Heart left ventricle (tissue), 16 donors: ENCODE measurements around the gene CTXN3. TPM values are rescaled to one million over a fixed set of nuclear protein-coding genes. Genes with fewer than 3 reads are reported as not detected.

Experiments used
- ATAC-seq, 4 donors: fragments of 200-7000 bp; cut with Tn5 transposase; one replicate each; pipeline ENCODE4 v1.9.1; 2020 to 2022; ENCODE audit warnings: moderate library complexity in 4 of 4, mild to moderate bottlenecking in 3 of 4, moderate number of reproducible peaks in 1 of 4
- DNase-seq, 5 donors: peaks; one replicate each; pipeline ENCODE4 v3.0.0-alpha.2; 2020
- H3K27ac ChIP-seq, 12 donors: fragments of 200-600 bp; sonication (generic) in 4 of 12; one replicate each; pipeline versions ENCODE4 v1.5.0 to v1.8.0; 2016 to 2022; ENCODE audit warnings: mild to moderate bottlenecking in 2 of 12
- H3K27me3 ChIP-seq, 9 donors: fragments of 200-600 bp; sonication (generic) in 2 of 9; one replicate each; pipeline versions ENCODE4 v1.5.1 to v1.8.0; 2016 to 2022; ENCODE audit warnings: mild to moderate bottlenecking in 3 of 9
- H3K36me3 ChIP-seq, 9 donors: fragments of 200-600 bp; sonication (generic) in 2 of 9; one replicate each; pipeline versions ENCODE4 v1.5.0 to v1.8.0; 2018 to 2022; ENCODE audit warnings: mild to moderate bottlenecking in 2 of 9
- H3K4me1 ChIP-seq, 12 donors: fragments of 200-600 bp; sonication (generic) in 4 of 12; one replicate each; pipeline versions ENCODE4 v1.5.0 to v1.8.0; 2016 to 2022; ENCODE audit warnings: mild to moderate bottlenecking in 3 of 12
- H3K4me3 ChIP-seq, 12 donors: fragments of 200-600 bp; sonication (generic) in 4 of 12; one replicate each; pipeline versions ENCODE4 v1.5.0 to v1.8.0; 2017 to 2022; ENCODE audit warnings: mild to moderate bottlenecking in 9 of 12, moderate library complexity in 4 of 12
- H3K9me3 ChIP-seq, 12 donors: fragments of 200-600 bp; sonication (generic) in 4 of 12; one replicate each; pipeline versions ENCODE4 v1.5.0 to v1.8.0; 2016 to 2022; ENCODE audit warnings: mild to moderate bottlenecking in 1 of 12
- CTCF ChIP-seq, 12 donors: fragments of 200-600 bp; sonication (generic) in 4 of 12; IDR thresholded peaks; one replicate each; pipeline versions ENCODE4 v1.5.0 to v1.8.0; 2018 to 2022; ENCODE audit warnings: antibody characterized with exemption in 12 of 12, mild to moderate bottlenecking in 5 of 12
- POLR2A ChIP-seq, 2 donors: fragments of 450-650 bp; IDR thresholded peaks; one replicate each; pipeline ENCODE4 v1.6.1; 2017; ENCODE audit warnings: antibody characterized with exemption in 2 of 2, mild to moderate bottlenecking in 2 of 2, moderate library complexity in 2 of 2
- WGBS, 4 donors: extraction: QIAGEN DNeasy Blood & Tissue Kit in 2 of 4; methylation state at CpG; one replicate each; pipeline versions ENCODE4 v1.1.5 to v1.1.7; 2013 to 2018; 5-methylcytosine and 5-hydroxymethylcytosine counted together
- intact Hi-C, 10 donors: fragments of 100-400 bp; cut with DNase I; formaldehyde crosslinking; loops; one replicate each; pipeline versions ENCODE4 v1.11.1 to v1.14.2; 2022
- polyA plus RNA-seq, 2 donors: library from polyadenylated mRNA; stranded (reverse); fragments of 200-250 nt; gene quantifications; one replicate each; pipeline ENCODE4 v1.2.3, GENCODE V29; 2013
- total RNA-seq, 9 donors: library from RNA; depleted of rRNA in 2 of 9; stranded (reverse); fragments of >200 nt in 2 of 9; fragmentation: NEBNext Ultra II Directional in 3 of 9; extraction: Animal tissue kit (Norgen Biotek cat#: 25700) in 3 of 9; gene quantifications; one replicate each; pipeline versions ENCODE4 v1.1.0 to v1.2.4, GENCODE V29; 2016 to 2023
- donor health status: ischemic (EF 13 %, LVEDD 7.1; RV severe dilation, severe dysfunction).
- donor health status: healthy with polysubstance abuse.
- donor health status: DM: no; HTN: yes; CAD: no.
- donor health status: DM: no; HTN: no; CAD: no.
- donor health status: ischemic (EF 25% LVEDD 6.9; RV normal size, moderate dysfunction).
- donor health status: ischemic (EF 25% LVEDD 5.7; RV mildly dilated, moderate dysfunction).
- donor health status: healthy.
- donor health status: DM: yes; HTN: yes; CAD: no.
- donor health status: ischemic (EF 35%, LVEDD 5.7; RV mildly dilated, moderate dysfunction).
- donor health status: nonischemic (EF 11% LVEDD 7.7; RV severe dilation, severe dysfunction).
- donor health status: DM: yes; HTN: yes; CAD: no.
- donor health status: PGD.
- donor health status: ischemic (EF 29% LVEDD 5.4; RV normal size, mild dysfunction).
- donor health status: nonischemic (EF 23%, LVEDD 6.1; RV moderate dilation, normal function).

CTXN3 gene
- total and polyA plus RNA-seq, 11 donors: not detected

GRCh38 chr5:127697894-127698600 lies 49.2 kb downstream of the CTXN3 start:
- no peak for TF ChIP-seq POLR2A (IDR thresholded peaks at IDR 0.05)
- no peak for TF ChIP-seq CTCF (IDR thresholded peaks at IDR 0.05)
- WGBS, 4 donors: 39 to 48% (median 41%) methylated on average over 2 of the region's 2 CpGs
- Histone ChIP-seq H3K36me3 (no peaks in the 10 kb centered on the region), H3K4me1 (peaks cover 0 to 9% (median 0%) of the 10 kb centered on the region in 12 donors), H3K9me3 (no peaks in the 10 kb centered on the region), H3K27me3 (no peaks in the 10 kb centered on the region), H3K4me3 (no peak overlapping the region), H3K27ac (no peak overlapping the region)
- DNase-seq (no peak), ATAC-seq (peak in 1 of 4 donors; percentile 36)
- intact Hi-C loops: no loop called here

- TF ChIP-seq POLR2A (IDR thresholded peaks at IDR 0.05) (no peak), CTCF (IDR thresholded peaks at IDR 0.05) (no peak)
- no peak overlapping the region for H3K27ac ChIP-seq
- 75 to 82% (median 79%) methylated on average over 5 of the region's 5 CpGs for WGBS, 4 donors
- ATAC-seq (no peak), DNase-seq (no peak)
- H3K27me3 ChIP-seq: no peaks in the 10 kb centered on the region
- no peaks in the 10 kb centered on the region for H3K36me3 ChIP-seq
- no peaks in the 10 kb centered on the region for H3K9me3 ChIP-seq
- H3K4me1 ChIP-seq: peaks cover 0 to 16% (median 0%) of the 10 kb centered on the region in 12 donors
- intact Hi-C loops: no loop called here
- no peak overlapping the region for H3K4me3 ChIP-seq
These were observed 50.5 kb downstream of the CTXN3 start for GRCh38 chr5:127699416-127699815.

GRCh38 chr5:127700237-127700766 lies 51.4 kb downstream of the CTXN3 start:
- Histone ChIP-seq H3K36me3 (no peaks in the 10 kb centered on the region), H3K9me3 (no peaks in the 10 kb centered on the region), H3K4me3 (no peak overlapping the region), H3K4me1 (peaks cover 0 to 25% (median 6%) of the 10 kb centered on the region in 12 donors), H3K27ac (no peak overlapping the region), H3K27me3 (no peaks in the 10 kb centered on the region)
- intact Hi-C loops: loop anchor here in 1 of 10 donors (10.0 kb wide), 1 partner anchor 136 kb away; no protein-coding TSS in a partner anchor
- no peak for ATAC-seq
- no peak for DNase-seq
- WGBS, 4 donors: 68 to 81% (median 73%) methylated on average over 6 of the region's 6 CpGs
- TF ChIP-seq POLR2A (IDR thresholded peaks at IDR 0.05): no peak
- no peak for TF ChIP-seq CTCF (IDR thresholded peaks at IDR 0.05)

GRCh38 chr5:127702434-127702833 lies 53.6 kb downstream of the CTXN3 start:
- peak overlapping the region in 6 of 12 donors; percentile 15 to 51 (median 32) for H3K4me3 ChIP-seq
- peak overlapping the region in 3 of 12 donors; percentile 26 to 54 (median 30) for H3K27ac ChIP-seq
- no peaks in the 10 kb centered on the region for H3K36me3 ChIP-seq
- ATAC-seq (peak in 2 of 4 donors; percentile 6 to 47), DNase-seq (no peak)
- WGBS, 4 donors: 66 to 81% (median 74%) methylated on average over 2 of the region's 2 CpGs
- no peaks in the 10 kb centered on the region for H3K9me3 ChIP-seq
- intact Hi-C loops: loop anchor here in 1 of 10 donors (10.0 kb wide), 1 partner anchor 138 kb away; no protein-coding TSS in a partner anchor
- H3K27me3 ChIP-seq: no peaks in the 10 kb centered on the region
- H3K4me1 ChIP-seq: peaks cover 0 to 42% (median 13%) of the 10 kb centered on the region in 12 donors
- no peak for TF ChIP-seq POLR2A (IDR thresholded peaks at IDR 0.05)
